Measurements from ENCODE around the gene CDHR3. TPM values are rescaled to one million over a fixed set of nuclear protein-coding genes. Genes with fewer than 3 reads are reported as not detected.
A peak's percentile ranks its signal among the peaks of the same experiment; 100 is the strongest.

Gene CDHR3
- polyA plus RNA-seq, 2 of the 4 experiments (the other 2 are of a cell fraction) = 4.0 to 4.5 TPM

DNA sequence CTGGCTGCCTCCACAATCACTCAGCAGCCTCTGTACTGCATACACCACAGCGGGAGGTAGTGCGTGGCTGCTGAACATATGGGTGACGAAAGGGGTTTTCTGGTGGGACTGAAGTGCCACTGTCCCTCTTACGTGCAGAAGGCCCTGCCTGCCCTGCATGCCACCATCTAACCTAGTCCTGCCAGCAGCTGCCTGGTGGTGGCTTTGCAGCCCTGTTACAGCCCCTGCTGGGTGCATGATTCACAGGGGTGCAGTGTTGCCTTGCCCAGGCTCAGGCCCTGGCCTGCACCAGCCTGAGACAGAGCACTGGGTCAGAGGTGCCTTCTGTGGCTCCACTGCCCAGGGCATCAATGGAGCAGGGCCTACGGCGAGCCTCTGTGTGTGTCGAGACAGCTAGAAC lies 98.9 kb downstream of the CDHR3 start:
- CTCF ChIA-PET = interaction anchor here (0.6 to 17.2 kb wide), 3 partner anchors 40 to 530 kb away, joined by 3 to 487 read pairs (median 3); no protein-coding TSS in a partner anchor
- Histone ChIP-seq H3K4me3 (no peak overlapping the region), H3K27ac (peak overlapping the region in 1 of 2 experiments; percentile 45; a peak in 1 of 6 replicates), H3K4me1 (peaks cover 31% of the 10 kb centered on the region), H3K4me2 (no peak overlapping the region), H3K9me3 (no peaks in the 10 kb centered on the region)
- POLR2A ChIA-PET = no interaction called here
- DNase-seq (ENCODE audit: low read depth in 1 of 2, low spot score in 1 of 2) = no peak
- no peak for ATAC-seq
- WGBS (ENCODE audit: missing lambda C conversion rate) = 91% methylated on average over 6 of the region's 7 CpGs
- no peak for FAIRE-seq
- TF ChIP-seq, protein P1, sequence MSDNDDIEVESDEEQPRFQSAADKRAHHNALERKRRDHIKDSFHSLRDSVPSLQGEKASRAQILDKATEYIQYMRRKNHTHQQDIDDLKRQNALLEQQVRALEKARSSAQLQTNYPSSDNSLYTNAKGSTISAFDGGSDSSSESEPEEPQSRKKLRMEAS (IDR thresholded peaks at IDR 0.05) = no peak
- no peak for TF ChIP-seq RAD21 (conservative IDR thresholded peaks at IDR 0.05 in 1 of 2, IDR thresholded peaks at IDR 0.05 in 1 of 2)
- TF ChIP-seq SMC3 (IDR thresholded peaks at IDR 0.05) = no peak
- TF ChIP-seq, protein P2, sequence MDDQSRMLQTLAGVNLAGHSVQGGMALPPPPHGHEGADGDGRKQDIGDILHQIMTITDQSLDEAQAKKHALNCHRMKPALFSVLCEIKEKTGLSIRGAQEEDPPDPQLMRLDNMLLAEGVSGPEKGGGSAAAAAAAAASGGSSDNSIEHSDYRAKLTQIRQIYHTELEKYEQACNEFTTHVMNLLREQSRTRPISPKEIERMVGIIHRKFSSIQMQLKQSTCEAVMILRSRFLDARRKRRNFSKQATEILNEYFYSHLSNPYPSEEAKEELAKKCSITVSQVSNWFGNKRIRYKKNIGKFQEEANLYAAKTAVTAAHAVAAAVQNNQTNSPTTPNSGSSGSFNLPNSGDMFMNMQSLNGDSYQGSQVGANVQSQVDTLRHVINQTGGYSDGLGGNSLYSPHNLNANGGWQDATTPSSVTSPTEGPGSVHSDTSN (IDR thresholded peaks at IDR 0.05) = no peak
- no peak for TF ChIP-seq POLR2AphosphoS2 (conservative IDR thresholded peaks at IDR 0.05; ENCODE audit: low read length)
- TF ChIP-seq NPAS2 (CRISPR knock-in tag; IDR thresholded peaks at IDR 0.05; ENCODE audit: borderline replicate concordance) = no peak
- no peak for TF ChIP-seq EHMT2 (IDR thresholded peaks at IDR 0.05; ENCODE audit: low read depth)
- no peak for TF ChIP-seq RCOR1 (IDR thresholded peaks at IDR 0.05; ENCODE audit: low read depth, low read length)
- no peak for TF ChIP-seq FOXS1 (CRISPR knock-in tag; IDR thresholded peaks at IDR 0.05)
- TF ChIP-seq POLR2A (IDR thresholded peaks at IDR 0.05; ENCODE audit: low read length) = no peak
- TF ChIP-seq ZC3H11A (IDR thresholded peaks at IDR 0.05) = no peak

DNA sequence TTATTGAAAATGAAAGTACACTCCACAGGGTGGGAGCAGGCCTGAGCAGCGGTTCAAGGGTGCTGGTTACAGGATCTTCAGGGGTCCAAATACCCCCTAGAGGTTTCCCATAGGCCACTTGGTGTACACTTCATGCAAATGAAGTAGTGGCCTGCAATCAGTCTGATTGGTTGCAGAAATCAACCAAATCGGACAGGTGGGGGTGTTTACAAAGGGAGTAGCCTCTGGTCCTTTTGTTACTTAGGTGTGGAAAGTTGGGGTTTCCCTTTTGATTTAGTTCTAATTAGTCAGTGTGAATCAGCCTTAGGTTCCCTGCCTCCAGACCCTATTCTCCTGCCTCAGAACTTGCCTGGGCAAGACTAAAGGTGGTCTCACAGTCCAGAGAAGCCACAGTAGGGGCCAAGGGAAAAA lies 99.5 kb downstream of the CDHR3 start:
- no peaks in the 10 kb centered on the region for H3K9me3 ChIP-seq
- no peak overlapping the region for H3K4me2 ChIP-seq
- ATAC-seq (no peak), DNase-seq (ENCODE audit: low read depth in 1 of 2, low spot score in 1 of 2) (no peak), FAIRE-seq (no peak)
- TF ChIP-seq TFCP2L1 (CRISPR knock-in tag; IDR thresholded peaks at IDR 0.05) = no peak
- no peak for TF ChIP-seq HOXB5 (CRISPR knock-in tag; IDR thresholded peaks at IDR 0.05)
- no peak for TF ChIP-seq FOSL2 (IDR thresholded peaks at IDR 0.05)
- TF ChIP-seq FOSL2 (CRISPR knock-in tag; IDR thresholded peaks at IDR 0.05) = no peak
- TF ChIP-seq TP53 (CRISPR knock-in tag; IDR thresholded peaks at IDR 0.05) = no peak
- no peak for TF ChIP-seq HOXA7 (CRISPR knock-in tag; IDR thresholded peaks at IDR 0.05)
- TF ChIP-seq, protein P3, sequence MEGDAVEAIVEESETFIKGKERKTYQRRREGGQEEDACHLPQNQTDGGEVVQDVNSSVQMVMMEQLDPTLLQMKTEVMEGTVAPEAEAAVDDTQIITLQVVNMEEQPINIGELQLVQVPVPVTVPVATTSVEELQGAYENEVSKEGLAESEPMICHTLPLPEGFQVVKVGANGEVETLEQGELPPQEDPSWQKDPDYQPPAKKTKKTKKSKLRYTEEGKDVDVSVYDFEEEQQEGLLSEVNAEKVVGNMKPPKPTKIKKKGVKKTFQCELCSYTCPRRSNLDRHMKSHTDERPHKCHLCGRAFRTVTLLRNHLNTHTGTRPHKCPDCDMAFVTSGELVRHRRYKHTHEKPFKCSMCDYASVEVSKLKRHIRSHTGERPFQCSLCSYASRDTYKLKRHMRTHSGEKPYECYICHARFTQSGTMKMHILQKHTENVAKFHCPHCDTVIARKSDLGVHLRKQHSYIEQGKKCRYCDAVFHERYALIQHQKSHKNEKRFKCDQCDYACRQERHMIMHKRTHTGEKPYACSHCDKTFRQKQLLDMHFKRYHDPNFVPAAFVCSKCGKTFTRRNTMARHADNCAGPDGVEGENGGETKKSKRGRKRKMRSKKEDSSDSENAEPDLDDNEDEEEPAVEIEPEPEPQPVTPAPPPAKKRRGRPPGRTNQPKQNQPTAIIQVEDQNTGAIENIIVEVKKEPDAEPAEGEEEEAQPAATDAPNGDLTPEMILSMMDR (IDR thresholded peaks at IDR 0.05) = no peak
- TF ChIP-seq, protein P4, sequence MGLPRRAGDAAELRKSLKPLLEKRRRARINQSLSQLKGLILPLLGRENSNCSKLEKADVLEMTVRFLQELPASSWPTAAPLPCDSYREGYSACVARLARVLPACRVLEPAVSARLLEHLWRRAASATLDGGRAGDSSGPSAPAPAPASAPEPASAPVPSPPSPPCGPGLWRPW (IDR thresholded peaks at IDR 0.05) = no peak
- TF ChIP-seq BHLHE40 (IDR thresholded peaks at IDR 0.05; ENCODE audit: low read depth, low read length) = no peak
- TF ChIP-seq FOXS1 (CRISPR knock-in tag; IDR thresholded peaks at IDR 0.05) = no peak
- 70% methylated on average over 2 of the region's 2 CpGs for WGBS (ENCODE audit: missing lambda C conversion rate)
- ChIA-PET CTCF (interaction anchor here (17.2 kb wide), 1 partner anchor 97 kb away, joined by 487 read pairs; no protein-coding TSS in a partner anchor), POLR2A (no interaction called here)
- H3K4me1 ChIP-seq = peaks cover 31% of the 10 kb centered on the region
- no peak overlapping the region for H3K4me3 ChIP-seq
- H3K27ac ChIP-seq = peak overlapping the region in 1 of 2 experiments; percentile 45; a peak in 3 of 6 replicates

DNA sequence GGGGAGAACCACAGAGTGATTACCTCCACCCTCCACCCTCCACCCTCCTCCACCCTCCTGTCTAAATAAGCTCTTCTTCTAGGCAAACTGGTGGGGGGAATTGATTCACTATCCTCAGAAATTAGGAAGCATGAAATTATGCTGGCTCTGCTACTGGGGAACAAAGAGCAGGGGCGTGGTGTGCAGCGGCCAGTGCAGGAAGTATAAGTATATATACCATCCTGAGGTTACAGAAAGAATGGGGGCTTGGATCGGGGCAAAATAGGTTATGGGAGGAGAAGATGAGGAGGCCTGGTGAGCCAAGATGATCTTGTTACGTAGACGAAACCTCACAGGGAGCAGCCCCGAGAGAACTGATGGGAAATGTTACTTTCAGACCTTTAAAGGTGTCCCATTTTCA lies 100.0 kb downstream of the CDHR3 start:
- ChIA-PET CTCF (interaction anchor here (17.2 kb wide), 1 partner anchor 97 kb away, joined by 487 read pairs; no protein-coding TSS in a partner anchor), POLR2A (no interaction called here)
- Histone ChIP-seq H3K4me3 (no peak overlapping the region), H3K4me1 (peaks cover 31% of the 10 kb centered on the region), H3K4me2 (no peak overlapping the region), H3K27ac (peak overlapping the region in 1 of 2 experiments; percentile 45; a peak in 3 of 6 replicates), H3K9me3 (no peaks in the 10 kb centered on the region)
- FAIRE-seq (no peak), DNase-seq (ENCODE audit: low read depth in 1 of 2, low spot score in 1 of 2) (no peak), ATAC-seq (no peak)
- WGBS (ENCODE audit: missing lambda C conversion rate) = 88% methylated on average over 6 of the region's 6 CpGs
- no peak for TF ChIP-seq CHD2 (IDR thresholded peaks at IDR 0.05; ENCODE audit: low read length, partially characterized antibody)
- TF ChIP-seq, protein P5, sequence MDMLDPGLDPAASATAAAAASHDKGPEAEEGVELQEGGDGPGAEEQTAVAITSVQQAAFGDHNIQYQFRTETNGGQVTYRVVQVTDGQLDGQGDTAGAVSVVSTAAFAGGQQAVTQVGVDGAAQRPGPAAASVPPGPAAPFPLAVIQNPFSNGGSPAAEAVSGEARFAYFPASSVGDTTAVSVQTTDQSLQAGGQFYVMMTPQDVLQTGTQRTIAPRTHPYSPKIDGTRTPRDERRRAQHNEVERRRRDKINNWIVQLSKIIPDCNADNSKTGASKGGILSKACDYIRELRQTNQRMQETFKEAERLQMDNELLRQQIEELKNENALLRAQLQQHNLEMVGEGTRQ (IDR thresholded peaks at IDR 0.05) = no peak
- TF ChIP-seq, protein P6, sequence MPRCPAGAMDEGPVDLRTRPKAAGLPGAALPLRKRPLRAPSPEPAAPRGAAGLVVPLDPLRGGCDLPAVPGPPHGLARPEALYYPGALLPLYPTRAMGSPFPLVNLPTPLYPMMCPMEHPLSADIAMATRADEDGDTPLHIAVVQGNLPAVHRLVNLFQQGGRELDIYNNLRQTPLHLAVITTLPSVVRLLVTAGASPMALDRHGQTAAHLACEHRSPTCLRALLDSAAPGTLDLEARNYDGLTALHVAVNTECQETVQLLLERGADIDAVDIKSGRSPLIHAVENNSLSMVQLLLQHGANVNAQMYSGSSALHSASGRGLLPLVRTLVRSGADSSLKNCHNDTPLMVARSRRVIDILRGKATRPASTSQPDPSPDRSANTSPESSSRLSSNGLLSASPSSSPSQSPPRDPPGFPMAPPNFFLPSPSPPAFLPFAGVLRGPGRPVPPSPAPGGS (IDR thresholded peaks at IDR 0.05) = no peak
